ENCODE measurements around the gene RINL. TPM values are rescaled to one million over a fixed set of nuclear protein-coding genes. Genes with fewer than 3 reads are reported as not detected.
"Not testable (repeated sequence)": the region's sequence is repeated elsewhere in the genome, so short reads cannot be mapped to it uniquely, and the experiment has no call there.

RINL gene
- polyA plus RNA-seq, 12 donors: 6.4 to 17.9 (median 9.0) TPM; not detected in 1

- no peak for DNase-seq
Observed at GRCh38 chr19:38907227-38907626, 29.2 kb upstream of the RINL start.

- no peak for DNase-seq
Observed at GRCh38 chr19:38905620-38906019, 27.5 kb upstream of the RINL start.

GRCh38 chr19:38904581-38905539 is 26.8 kb upstream of the RINL start:
- DNase-seq: no peak

GRCh38 chr19:38901683-38902082 is 23.6 kb upstream of the RINL start:
- no peak for DNase-seq

GRCh38 chr19:38900743-38901190 is 22.7 kb upstream of the RINL start:
- no peak for DNase-seq

GRCh38 chr19:38900202-38900629 is 22.1 kb upstream of the RINL start:
- DNase-seq: no peak

GRCh38 chr19:38899447-38900201 is 21.5 kb upstream of the RINL start, which contains the start of the genes NFKBIB and SIRT2:
TSS of gene NFKBIB (plus strand) at chr19:38899969. CDS start at chr19:38900033, 64 bp downstream.
TSS of gene SIRT2 (minus strand) at chr19:38899618. CDS start at chr19:38899521, 97 bp downstream.
- DNase-seq: peak; percentile 100

GRCh38 chr19:38898788-38899446 is 20.8 kb upstream of the RINL start:
- DNase-seq: no peak

GRCh38 chr19:38894968-38895367 is 16.9 kb upstream of the RINL start:
- DNase-seq: no peak

- no peak for DNase-seq
Observed at GRCh38 chr19:38893341-38893771, 15.3 kb upstream of the RINL start.

GRCh38 chr19:38892841-38893240 is 14.8 kb upstream of the RINL start:
- DNase-seq: no peak

GRCh38 chr19:38891771-38892170 is 13.7 kb upstream of the RINL start:
- DNase-seq: no peak

GRCh38 chr19:38890686-38891085 is 12.6 kb upstream of the RINL start:
- no peak for DNase-seq

GRCh38 chr19:38889803-38890202 is 11.7 kb upstream of the RINL start:
- no peak for DNase-seq

GRCh38 chr19:38888876-38889275 is 10.8 kb upstream of the RINL start:
- no peak for DNase-seq

- not testable (repeated sequence) for DNase-seq
Observed at GRCh38 chr19:38884691-38885090, 6.6 kb upstream of the RINL start.

- no peak for DNase-seq
Observed at GRCh38 chr19:38883286-38883685, 5.2 kb upstream of the RINL start.

GRCh38 chr19:38880882-38881609 is 3.0 kb upstream of the RINL start:
- no peak for DNase-seq

- no peak for DNase-seq
Observed at GRCh38 chr19:38880076-38880881, 2.2 kb upstream of the RINL start.

GRCh38 chr19:38879400-38879751 is 1.3 kb upstream of the RINL start:
- DNase-seq: no peak
